HG03060 (cell line): ENCODE measurements around the gene PASK.

Experiments used
- ATAC-seq: cut with Tn5 transposase; IDR thresholded peaks from one replicate; pipeline ENCODE4 v1.9.1; 2021; ENCODE audit warnings: low read depth, moderate number of reproducible peaks; ENCODE audit not compliant: unreplicated experiment

The PASK gene

GRCh38 chr2:241149925-241150659, 820 bp upstream of the PASK start, which contains the start of gene PPP1R7:
TSS of gene PPP1R7 (plus strand) at chr2:241150467. CDS start at chr2:241150496, 29 bp downstream.
- ATAC-seq: peak; percentile 59

GRCh38 chr2:241149675-241149924, 328 bp upstream of the PASK start:
- ATAC-seq: no peak

GRCh38 chr2:241148239-241148638, 1.0 kb downstream of the PASK start:
- ATAC-seq: no peak

- ATAC-seq: no peak
Measured at GRCh38 chr2:241147336-241147735, 1.9 kb downstream of the PASK start.

- ATAC-seq: no peak
Measured at GRCh38 chr2:241146286-241146685, 3.0 kb downstream of the PASK start.

- no peak for ATAC-seq
Measured at GRCh38 chr2:241142593-241142992, 6.7 kb downstream of the PASK start.

- no peak for ATAC-seq
Measured at GRCh38 chr2:241142063-241142462, 7.2 kb downstream of the PASK start.

- ATAC-seq: no peak
Measured at GRCh38 chr2:241141214-241141770, 8.0 kb downstream of the PASK start.

GRCh38 chr2:241140445-241140840, 8.8 kb downstream of the PASK start:
- ATAC-seq: no peak

GRCh38 chr2:241139531-241140444, 9.5 kb downstream of the PASK start:
- no peak for ATAC-seq

GRCh38 chr2:241138471-241138870, 10.8 kb downstream of the PASK start:
- ATAC-seq: no peak

- ATAC-seq: no peak
Measured at GRCh38 chr2:241137276-241138190, 11.7 kb downstream of the PASK start.

- ATAC-seq: no peak
Measured at GRCh38 chr2:241136661-241137260, 12.5 kb downstream of the PASK start.

GRCh38 chr2:241136191-241136590, 13.1 kb downstream of the PASK start:
- ATAC-seq: no peak

- no peak for ATAC-seq
Measured at GRCh38 chr2:241135737-241136136, 13.5 kb downstream of the PASK start.

GRCh38 chr2:241134711-241135110, 14.6 kb downstream of the PASK start:
- no peak for ATAC-seq

- no peak for ATAC-seq
Measured at GRCh38 chr2:241133436-241133820, 15.8 kb downstream of the PASK start.

GRCh38 chr2:241132538-241133435, 16.5 kb downstream of the PASK start:
- no peak for ATAC-seq

- no peak for ATAC-seq
Measured at GRCh38 chr2:241131531-241131930, 17.7 kb downstream of the PASK start.
